DND-41 (cell line): ENCODE measurements around the gene ATP23.

Source experiments
- ATAC-seq: fragments of 200-7000 bp; cut with Tn5 transposase; 3 replicates; pipeline ENCODE4 v1.9.1; 2021; ENCODE audit warnings: low read depth; ENCODE audit not compliant: insufficient read depth
- DNase-seq: peaks from one replicate; pipeline ENCODE4 v3.0.0-alpha.2; 2020
- H2AFZ ChIP-seq: 2 replicates; pipeline ENCODE4 v1.6.0; 2012; ENCODE audit warnings: low read depth, low read length
- H3K27ac ChIP-seq: 2 replicates; pipeline ENCODE4 v1.5.1; 2012; ENCODE audit warnings: low read length, inconsistent platforms
- H3K27me3 ChIP-seq: fragments of 200-600 bp; sonication (generic); 2 replicates; pipeline ENCODE4 v1.6.0; 2012; ENCODE audit warnings: low read length, mild to moderate bottlenecking, inconsistent platforms; ENCODE audit not compliant: insufficient read depth, poor library complexity
- H3K36me3 ChIP-seq: 2 replicates; pipeline ENCODE4 v1.5.1; 2012; ENCODE audit warnings: low read length, inconsistent platforms; ENCODE audit not compliant: insufficient read depth
- H3K4me1 ChIP-seq: 2 replicates; pipeline ENCODE4 v1.5.1; 2012; ENCODE audit warnings: mild to moderate bottlenecking, low read length; ENCODE audit not compliant: insufficient read depth
- H3K4me2 ChIP-seq: 2 replicates; pipeline ENCODE4 v1.6.0; 2012; ENCODE audit warnings: mild to moderate bottlenecking, moderate library complexity, low read length, inconsistent platforms; ENCODE audit not compliant: insufficient read depth
- H3K4me3 ChIP-seq, 2 experiments: fragments of 200-600 bp in 1 of 2; shearing (Covaris generic) in 1 of 2; 2 replicates each; pipeline ENCODE4 v1.5.1; 2012 to 2016; ENCODE audit warnings: inconsistent platforms in 2 of 2, low read length in 2 of 2, mild to moderate bottlenecking in 2 of 2, low read depth in 1 of 2, moderate library complexity in 1 of 2
- H3K79me2 ChIP-seq: 2 replicates; pipeline ENCODE4 v1.6.0; 2012; ENCODE audit warnings: low read length, inconsistent platforms; ENCODE audit not compliant: insufficient read depth
- H3K9ac ChIP-seq: 2 replicates; pipeline ENCODE4 v1.6.0; 2012; ENCODE audit warnings: low read depth, mild to moderate bottlenecking, inconsistent platforms, low read length, moderate library complexity
- H3K9me3 ChIP-seq: 2 replicates; pipeline ENCODE4 v1.5.1; 2012; ENCODE audit warnings: low read length, moderate library complexity, mild to moderate bottlenecking, inconsistent platforms; ENCODE audit not compliant: insufficient read depth, severe bottlenecking
- H4K20me1 ChIP-seq: 2 replicates; pipeline ENCODE4 v1.6.0; 2012; ENCODE audit warnings: low read length; ENCODE audit not compliant: insufficient read depth
- EZH2 ChIP-seq: IDR thresholded peaks from 3 replicates; pipeline ENCODE4 v1.6.1; 2012; ENCODE audit warnings: borderline replicate concordance, low read depth, mild to moderate bottlenecking, moderate library complexity, low read length, inconsistent platforms; ENCODE audit not compliant: severe bottlenecking
- TF ChIP-seq, protein P1 (sequence below): IDR thresholded peaks from 2 replicates; pipeline ENCODE4 v1.5.1; 2012; ENCODE audit warnings: borderline replicate concordance, low read length, moderate library complexity, mild to moderate bottlenecking; ENCODE audit not compliant: poor library complexity, severe bottlenecking; ENCODE audit errors: extremely low read depth

ATP23 gene

GRCh38 chr12:57990241-57990883, 49.0 kb downstream of the ATP23 start:
- no peaks in the 10 kb centered on the region for H3K9me3 ChIP-seq
- no peak for ATAC-seq
- no peaks in the 10 kb centered on the region for H3K36me3 ChIP-seq
- no peaks in the 10 kb centered on the region for H4K20me1 ChIP-seq
- no peak overlapping the region for H3K4me3 ChIP-seq
- peaks cover 4% of the 10 kb centered on the region for H3K27me3 ChIP-seq
- H3K79me2 ChIP-seq = no peaks in the 10 kb centered on the region
- no peak for TF ChIP-seq EZH2
- TF ChIP-seq, protein P1, sequence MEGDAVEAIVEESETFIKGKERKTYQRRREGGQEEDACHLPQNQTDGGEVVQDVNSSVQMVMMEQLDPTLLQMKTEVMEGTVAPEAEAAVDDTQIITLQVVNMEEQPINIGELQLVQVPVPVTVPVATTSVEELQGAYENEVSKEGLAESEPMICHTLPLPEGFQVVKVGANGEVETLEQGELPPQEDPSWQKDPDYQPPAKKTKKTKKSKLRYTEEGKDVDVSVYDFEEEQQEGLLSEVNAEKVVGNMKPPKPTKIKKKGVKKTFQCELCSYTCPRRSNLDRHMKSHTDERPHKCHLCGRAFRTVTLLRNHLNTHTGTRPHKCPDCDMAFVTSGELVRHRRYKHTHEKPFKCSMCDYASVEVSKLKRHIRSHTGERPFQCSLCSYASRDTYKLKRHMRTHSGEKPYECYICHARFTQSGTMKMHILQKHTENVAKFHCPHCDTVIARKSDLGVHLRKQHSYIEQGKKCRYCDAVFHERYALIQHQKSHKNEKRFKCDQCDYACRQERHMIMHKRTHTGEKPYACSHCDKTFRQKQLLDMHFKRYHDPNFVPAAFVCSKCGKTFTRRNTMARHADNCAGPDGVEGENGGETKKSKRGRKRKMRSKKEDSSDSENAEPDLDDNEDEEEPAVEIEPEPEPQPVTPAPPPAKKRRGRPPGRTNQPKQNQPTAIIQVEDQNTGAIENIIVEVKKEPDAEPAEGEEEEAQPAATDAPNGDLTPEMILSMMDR = no peak
- no peak overlapping the region for H3K4me2 ChIP-seq
- no peaks in the 10 kb centered on the region for H3K4me1 ChIP-seq
- no peak overlapping the region for H2AFZ ChIP-seq
- H3K27ac ChIP-seq = no peak overlapping the region
- no peak for DNase-seq
- H3K9ac ChIP-seq = no peak overlapping the region

DNA sequence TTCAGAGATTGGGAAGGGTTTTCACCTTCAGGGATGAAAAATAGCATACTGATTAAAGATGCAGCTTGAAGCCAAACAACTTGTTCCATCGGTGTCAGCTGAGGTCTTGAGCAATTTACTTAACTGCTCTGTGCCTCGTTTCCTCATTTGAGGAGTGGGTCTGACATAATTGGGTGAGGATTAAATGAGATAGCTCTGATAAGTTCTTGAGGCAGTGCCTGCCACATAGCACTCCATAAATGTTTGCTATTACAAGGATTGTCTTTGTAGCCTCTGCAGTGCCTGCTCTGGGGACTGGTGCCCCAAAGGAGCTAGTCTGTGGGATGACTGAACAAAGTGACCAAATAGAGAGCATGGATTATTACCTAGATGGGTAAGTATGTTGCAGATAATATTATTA, 50.6 kb downstream of the ATP23 start:
- Histone ChIP-seq H4K20me1 (no peaks in the 10 kb centered on the region), H3K27ac (no peak overlapping the region), H3K27me3 (peaks cover 4% of the 10 kb centered on the region), H3K36me3 (no peaks in the 10 kb centered on the region), H3K9ac (no peak overlapping the region), H3K4me2 (no peak overlapping the region), H3K4me1 (no peaks in the 10 kb centered on the region), H3K9me3 (peaks cover 7% of the 10 kb centered on the region), H3K4me3 (no peak overlapping the region), H2AFZ (no peak overlapping the region), H3K79me2 (no peaks in the 10 kb centered on the region)
- no peak for DNase-seq
- no peak for ATAC-seq
- TF ChIP-seq EZH2 = no peak
- TF ChIP-seq, protein P1 = no peak

DNA sequence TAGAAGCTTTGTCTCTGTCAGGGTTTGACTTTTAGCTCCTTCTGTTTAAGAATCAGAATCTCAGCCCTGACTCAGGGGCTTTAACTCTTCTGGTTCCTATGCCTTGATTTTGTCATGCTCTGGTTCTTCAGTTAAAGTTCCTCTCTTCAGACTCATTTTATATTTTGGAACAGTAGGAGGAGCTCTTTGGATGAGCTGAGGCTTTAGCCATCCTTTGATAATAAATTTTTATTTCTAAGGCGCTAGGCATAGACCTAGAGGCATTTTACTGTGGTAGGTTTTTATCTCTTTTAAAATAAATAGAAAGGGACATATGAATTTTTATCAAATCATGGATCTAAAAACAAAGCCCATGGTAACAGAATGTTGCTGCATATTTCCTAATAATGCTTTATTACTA, 51.7 kb downstream of the ATP23 start:
- DNase-seq = no peak

More for the DNA sequence above, 51.7 kb downstream of the ATP23 start:
- Histone ChIP-seq H3K27ac (no peak overlapping the region), H3K79me2 (no peaks in the 10 kb centered on the region), H3K4me1 (no peaks in the 10 kb centered on the region), H3K36me3 (no peaks in the 10 kb centered on the region), H4K20me1 (no peaks in the 10 kb centered on the region), H3K4me2 (no peak overlapping the region), H2AFZ (no peak overlapping the region), H3K9ac (no peak overlapping the region), H3K4me3 (no peak overlapping the region), H3K27me3 (peaks cover 4% of the 10 kb centered on the region), H3K9me3 (peaks cover 18% of the 10 kb centered on the region)
- no peak for ATAC-seq
- TF ChIP-seq, protein P1 = no peak
- no peak for TF ChIP-seq EZH2
